ENCODE data around the gene BNIP2. TPM values are rescaled to one million over a fixed set of nuclear protein-coding genes. Genes with fewer than 3 reads are reported as not detected.
A peak's percentile ranks its signal among the peaks of the same experiment; 100 is the strongest.

Gene BNIP2
- total and polyA plus RNA-seq, 2 of the 13 experiments (the other 11 are each of a cell fraction or from before 2014, with no cell fraction given), result 17.4 to 57.6 TPM

- TF ChIP-seq ZNF563 (CRISPR knock-in tag; IDR thresholded peaks at IDR 0.05) (peak; percentile 88), ARID4A (CRISPR knock-in tag; IDR thresholded peaks at IDR 0.05; ENCODE audit: borderline replicate concordance) (peak; percentile 93), SALL1 (CRISPR knock-in tag; IDR thresholded peaks at IDR 0.05) (peak; percentile 79; the same call in 1 of the 2 replicates), ZNF569 (CRISPR knock-in tag; IDR thresholded peaks at IDR 0.05; ENCODE audit: borderline replicate concordance) (no peak), ZSCAN25 (CRISPR knock-in tag; IDR thresholded peaks at IDR 0.05) (no peak), ZNF724P (CRISPR knock-in tag; IDR thresholded peaks at IDR 0.05; ENCODE audit: borderline replicate concordance) (peak; percentile 83; the same call in 1 of the 2 replicates), HMGXB3 (CRISPR knock-in tag; IDR thresholded peaks at IDR 0.05; ENCODE audit: borderline replicate concordance) (no peak), ZFYVE20 (CRISPR knock-in tag; IDR thresholded peaks at IDR 0.05; ENCODE audit: borderline replicate concordance, low read depth) (no peak), MAF1 (CRISPR knock-in tag; IDR thresholded peaks at IDR 0.05; ENCODE audit: borderline replicate concordance) (peak; percentile 73; the same call in 1 of the 2 replicates), POLR2A (IDR thresholded peaks at IDR 0.05; ENCODE audit: insufficient read depth in 1 of 2, low read depth in 2 of 2, low read length in 2 of 2) (peak; percentile 59 to 80), SKI (IDR thresholded peaks at IDR 0.05; ENCODE audit: partially characterized antibody) (peak; percentile 79)
- TF ChIP-seq, protein P1, sequence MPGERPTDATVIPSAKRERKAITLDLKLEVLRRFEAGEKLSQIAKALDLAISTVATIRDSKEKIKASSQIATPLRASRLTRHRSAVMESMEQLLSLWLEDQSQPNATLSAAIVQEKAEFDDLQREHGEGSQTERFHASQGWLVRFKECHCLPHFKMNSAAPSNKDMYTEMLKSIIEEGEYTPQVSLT (CRISPR knock-in tag; IDR thresholded peaks at IDR 0.05; ENCODE audit: borderline replicate concordance, low read depth), result no peak
- TF ChIP-seq, protein P2, sequence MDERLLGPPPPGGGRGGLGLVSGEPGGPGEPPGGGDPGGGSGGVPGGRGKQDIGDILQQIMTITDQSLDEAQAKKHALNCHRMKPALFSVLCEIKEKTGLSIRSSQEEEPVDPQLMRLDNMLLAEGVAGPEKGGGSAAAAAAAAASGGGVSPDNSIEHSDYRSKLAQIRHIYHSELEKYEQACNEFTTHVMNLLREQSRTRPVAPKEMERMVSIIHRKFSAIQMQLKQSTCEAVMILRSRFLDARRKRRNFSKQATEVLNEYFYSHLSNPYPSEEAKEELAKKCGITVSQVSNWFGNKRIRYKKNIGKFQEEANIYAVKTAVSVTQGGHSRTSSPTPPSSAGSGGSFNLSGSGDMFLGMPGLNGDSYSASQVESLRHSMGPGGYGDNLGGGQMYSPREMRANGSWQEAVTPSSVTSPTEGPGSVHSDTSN (CRISPR knock-in tag; IDR thresholded peaks at IDR 0.05), result no peak
- TF ChIP-seq, protein P3, sequence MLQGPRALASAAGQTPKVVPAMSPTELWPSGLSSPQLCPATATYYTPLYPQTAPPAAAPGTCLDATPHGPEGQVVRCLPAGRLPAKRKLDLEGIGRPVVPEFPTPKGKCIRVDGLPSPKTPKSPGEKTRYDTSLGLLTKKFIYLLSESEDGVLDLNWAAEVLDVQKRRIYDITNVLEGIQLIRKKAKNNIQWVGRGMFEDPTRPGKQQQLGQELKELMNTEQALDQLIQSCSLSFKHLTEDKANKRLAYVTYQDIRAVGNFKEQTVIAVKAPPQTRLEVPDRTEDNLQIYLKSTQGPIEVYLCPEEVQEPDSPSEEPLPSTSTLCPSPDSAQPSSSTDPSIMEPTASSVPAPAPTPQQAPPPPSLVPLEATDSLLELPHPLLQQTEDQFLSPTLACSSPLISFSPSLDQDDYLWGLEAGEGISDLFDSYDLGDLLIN (CRISPR knock-in tag; IDR thresholded peaks at IDR 0.05; ENCODE audit: borderline replicate concordance), result no peak
These were observed at the start of gene BNIP2 (continued) for GRCh38 chr15:59688782-59689625.
